Ecto neural progenitor cell (in vitro differentiated cells): ENCODE measurements around the gene TNPO3.
"Not testable (repeated sequence)": the region's sequence is repeated elsewhere in the genome, so short reads cannot be mapped to it uniquely, and the experiment has no call there.

Source experiments
- DNase-seq: peaks from one replicate; pipeline ENCODE4 v3.0.0-alpha.2; 2018; ENCODE audit warnings: low spot score

Gene TNPO3

GRCh38 chr7:129014501-129015101 is 40.3 kb downstream of the TNPO3 start:
- no peak for DNase-seq

- DNase-seq = no peak
Measured at GRCh38 chr7:129013048-129013724, 41.7 kb downstream of the TNPO3 start.

- no peak for DNase-seq
Measured at GRCh38 chr7:129012641-129013040, 42.3 kb downstream of the TNPO3 start.

- no peak for DNase-seq
Measured at GRCh38 chr7:129010075-129010474, 44.8 kb downstream of the TNPO3 start.

- DNase-seq = no peak
Measured at GRCh38 chr7:129009437-129009836, 45.5 kb downstream of the TNPO3 start.

GRCh38 chr7:129008645-129009414 is 46.1 kb downstream of the TNPO3 start:
- no peak for DNase-seq

GRCh38 chr7:129007572-129007971 is 47.3 kb downstream of the TNPO3 start:
- DNase-seq = no peak

GRCh38 chr7:129006636-129007414 is 48.1 kb downstream of the TNPO3 start:
- no peak for DNase-seq

GRCh38 chr7:129005186-129005585 is 49.7 kb downstream of the TNPO3 start:
- DNase-seq = no peak

- no peak for DNase-seq
Measured at GRCh38 chr7:128997181-128997580, 57.7 kb downstream of the TNPO3 start.

GRCh38 chr7:128994560-128994959 is 60.4 kb downstream of the TNPO3 start:
- DNase-seq = not testable (repeated sequence)

- no peak for DNase-seq
Measured at GRCh38 chr7:128993419-128993818, 61.5 kb downstream of the TNPO3 start.

- DNase-seq = no peak
Measured at GRCh38 chr7:128989961-128990360, 65.0 kb downstream of the TNPO3 start.

- no peak for DNase-seq
Measured at GRCh38 chr7:128988372-128988771, 66.5 kb downstream of the TNPO3 start.

- DNase-seq = no peak
Measured at GRCh38 chr7:128986609-128987008, 68.3 kb downstream of the TNPO3 start.

GRCh38 chr7:128985660-128986059 is 69.3 kb downstream of the TNPO3 start:
- no peak for DNase-seq

- DNase-seq = no peak
Measured at GRCh38 chr7:128982105-128982504, 72.8 kb downstream of the TNPO3 start.

- no peak for DNase-seq
Measured at GRCh38 chr7:128974241-128974934, 80.5 kb downstream of the TNPO3 start.

GRCh38 chr7:128968624-128969023 is 86.3 kb downstream of the TNPO3 start:
- no peak for DNase-seq

- DNase-seq = no peak
Measured at GRCh38 chr7:128963327-128963757, 91.6 kb downstream of the TNPO3 start.

GRCh38 chr7:128962899-128963298 is 92.0 kb downstream of the TNPO3 start:
- DNase-seq = no peak
